Measurements from ENCODE around the gene CYB5R4.

The CYB5R4 gene

DNA sequence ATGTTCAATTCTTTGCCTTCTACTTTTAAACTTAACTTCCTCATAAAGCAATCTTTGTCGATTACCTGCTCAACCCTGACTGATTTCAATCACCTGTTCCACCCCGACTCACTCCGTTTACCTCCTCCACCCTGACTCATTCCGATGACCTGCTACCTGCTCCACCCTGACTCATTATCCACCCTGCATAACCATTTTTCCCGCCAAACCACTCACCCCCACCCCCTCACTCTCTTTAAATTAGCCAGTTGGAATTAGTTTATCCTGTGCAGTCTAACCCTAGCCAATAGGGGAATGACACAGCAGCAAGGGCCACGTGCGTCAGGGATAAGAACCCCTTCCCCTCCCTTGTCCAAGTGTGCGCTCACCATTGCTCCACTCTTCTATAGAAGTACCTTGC is 117.4 kb downstream of the CYB5R4 start:
- DNase-seq: no peak

DNA sequence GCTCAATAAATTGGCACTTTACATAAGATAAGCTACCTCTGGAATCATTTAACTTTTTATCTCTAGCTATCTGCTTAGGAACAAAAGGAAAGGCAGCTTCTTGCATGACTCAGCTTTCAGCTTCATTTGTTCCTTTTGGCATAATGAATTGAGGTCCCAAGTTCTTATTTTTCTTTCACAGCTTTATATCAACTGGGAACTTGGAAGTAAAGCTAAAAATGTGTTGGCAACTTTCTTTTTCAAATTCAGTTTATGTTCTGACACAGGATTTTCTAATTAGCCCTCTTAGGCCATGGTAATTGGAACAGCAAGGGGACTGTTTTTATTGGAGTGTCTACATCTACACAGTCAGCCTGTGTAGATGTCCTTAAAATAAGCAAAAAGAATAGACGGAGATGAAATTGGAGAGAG is 118.8 kb downstream of the CYB5R4 start:
- DNase-seq: no peak

DNA sequence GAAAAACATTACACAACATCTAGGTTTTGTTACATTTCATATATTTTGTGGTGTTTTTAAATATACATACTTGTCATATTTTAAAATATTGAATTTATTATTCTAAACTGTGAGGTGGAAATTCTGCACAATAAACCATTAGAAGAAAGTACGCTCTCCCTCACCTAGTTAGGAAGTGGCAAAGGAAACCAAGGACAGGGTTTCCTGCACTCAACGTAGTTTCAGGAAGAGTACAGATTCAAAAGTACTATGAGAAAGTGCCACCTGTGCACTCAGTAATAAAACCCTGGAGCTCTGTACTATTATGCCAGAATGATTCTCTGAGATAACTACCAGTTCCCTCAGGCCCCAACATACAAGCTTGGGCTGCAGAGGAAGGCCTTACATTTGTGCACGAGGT is 119.5 kb downstream of the CYB5R4 start:
- DNase-seq: no peak

DNA sequence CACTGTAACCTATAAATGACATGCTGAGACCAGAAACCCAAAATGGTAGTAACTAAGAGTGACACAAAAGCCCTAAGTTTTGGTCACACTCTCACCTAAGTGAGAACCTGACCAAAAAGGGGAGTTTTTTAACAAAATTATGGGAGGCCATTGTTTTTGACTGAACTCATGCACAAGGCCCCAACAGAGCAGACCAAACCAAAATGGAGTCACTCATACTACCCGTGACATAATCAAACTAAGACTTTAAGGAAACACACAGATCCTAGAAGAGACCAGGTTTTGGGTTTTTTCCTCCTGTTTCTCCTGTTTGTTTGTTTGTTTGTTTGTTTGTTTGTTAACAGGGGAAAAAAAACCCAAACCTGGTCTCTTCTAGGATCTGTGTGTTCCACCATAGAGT is 124.9 kb downstream of the CYB5R4 start:
- no peak for DNase-seq

DNA sequence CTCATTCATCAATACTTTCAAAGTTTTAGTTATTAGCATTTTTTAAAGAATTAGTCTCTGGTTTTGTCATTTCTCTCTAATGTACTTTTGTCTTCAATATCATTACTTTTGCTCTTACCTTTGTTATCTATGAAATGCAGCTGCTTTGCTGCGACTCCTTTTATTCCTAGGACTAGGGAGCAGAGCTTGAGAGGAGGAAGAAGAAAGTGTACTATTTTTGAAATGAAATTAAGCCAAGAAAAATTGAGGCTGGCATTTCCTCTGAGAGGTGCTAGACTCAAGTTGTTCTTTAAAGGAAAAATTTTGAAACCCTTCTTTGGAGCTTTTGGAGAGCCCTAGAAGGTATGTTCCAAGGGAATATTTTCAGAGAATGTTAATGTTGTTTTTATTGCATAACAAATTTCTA is 125.8 kb downstream of the CYB5R4 start:
- no peak for DNase-seq

DNA sequence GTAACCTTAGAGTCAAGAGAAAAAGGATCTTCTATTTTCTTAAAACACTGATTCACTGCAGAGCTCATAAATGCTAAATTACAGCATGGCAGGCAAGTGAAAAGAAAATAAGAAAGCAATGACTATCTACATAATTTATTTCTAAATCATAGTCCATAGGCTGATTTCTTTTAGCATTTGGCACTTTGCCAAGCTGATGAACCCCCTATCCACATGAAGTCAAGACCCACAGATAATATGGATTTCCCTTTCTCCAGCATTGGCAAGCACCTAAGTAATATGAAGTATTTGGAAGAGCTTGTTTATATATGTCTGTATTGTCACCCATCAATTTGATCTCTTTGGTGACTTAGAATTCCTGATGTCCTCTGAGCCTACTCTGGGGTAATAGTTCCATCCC is 126.2 kb downstream of the CYB5R4 start:
- no peak for DNase-seq

DNA sequence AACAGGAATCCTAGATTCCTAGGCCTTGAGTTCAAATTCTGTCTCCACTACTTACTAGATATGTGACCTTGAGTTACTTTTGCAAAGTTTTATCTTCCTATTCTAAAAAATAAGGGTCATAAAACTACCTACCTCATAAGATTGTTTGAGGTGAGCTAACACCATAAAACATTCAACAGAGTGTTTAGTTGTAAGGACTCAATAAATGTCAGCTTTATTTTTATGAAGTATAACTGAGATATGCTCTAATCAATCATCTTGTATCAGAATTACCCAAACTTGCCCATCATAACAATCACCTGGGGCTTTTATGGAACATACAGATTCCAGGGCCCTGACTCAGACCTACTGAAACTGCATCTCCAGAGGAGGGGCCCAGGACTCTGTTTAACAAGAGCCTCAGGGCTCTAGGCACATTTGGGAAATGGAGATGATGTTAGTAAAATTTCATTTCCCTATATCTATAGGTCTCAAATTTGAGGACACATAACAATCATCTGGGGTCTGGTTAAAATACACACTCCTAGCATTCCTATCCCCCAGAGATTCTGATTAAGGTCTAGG is 138.6 kb downstream of the CYB5R4 start:
- no peak for DNase-seq

DNA sequence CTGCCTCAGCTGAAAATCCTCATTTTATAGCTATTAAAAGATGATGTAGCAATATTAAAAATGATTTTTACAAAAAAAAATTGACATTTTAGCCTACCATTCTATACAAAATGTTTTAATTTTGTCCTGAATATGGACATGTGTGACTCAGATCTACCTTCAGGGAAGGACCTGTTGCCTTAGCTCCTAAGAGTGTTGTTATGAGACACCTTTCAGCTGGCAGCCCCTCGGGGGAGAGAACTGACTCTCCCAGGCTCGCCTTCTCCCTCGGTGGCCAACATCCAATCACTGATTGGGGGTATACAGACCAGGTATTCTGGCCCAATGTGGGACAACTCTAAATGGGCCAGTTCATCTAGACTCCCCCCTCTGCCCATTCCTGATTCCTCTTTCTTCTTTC is 141.6 kb downstream of the CYB5R4 start:
- DNase-seq: no peak

DNA sequence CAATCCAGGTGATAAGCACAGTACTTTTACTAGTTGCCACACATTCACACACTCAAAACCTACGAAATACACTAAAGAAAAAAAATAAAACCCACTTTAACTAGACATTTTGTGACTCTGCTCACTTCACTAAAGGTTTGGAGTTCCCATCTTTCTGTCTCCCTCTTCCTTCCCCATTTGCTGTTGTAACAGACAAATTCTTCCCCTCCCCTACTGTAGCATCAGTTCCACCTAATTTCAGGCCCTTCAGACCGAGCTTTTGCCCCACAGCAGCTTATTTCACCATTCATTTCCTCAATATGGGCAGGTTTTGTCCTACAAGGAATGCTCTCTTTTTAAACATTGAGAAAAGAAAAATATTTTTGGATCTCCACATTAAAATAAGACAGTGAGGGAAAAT is 142.7 kb downstream of the CYB5R4 start:
- no peak for DNase-seq

DNA sequence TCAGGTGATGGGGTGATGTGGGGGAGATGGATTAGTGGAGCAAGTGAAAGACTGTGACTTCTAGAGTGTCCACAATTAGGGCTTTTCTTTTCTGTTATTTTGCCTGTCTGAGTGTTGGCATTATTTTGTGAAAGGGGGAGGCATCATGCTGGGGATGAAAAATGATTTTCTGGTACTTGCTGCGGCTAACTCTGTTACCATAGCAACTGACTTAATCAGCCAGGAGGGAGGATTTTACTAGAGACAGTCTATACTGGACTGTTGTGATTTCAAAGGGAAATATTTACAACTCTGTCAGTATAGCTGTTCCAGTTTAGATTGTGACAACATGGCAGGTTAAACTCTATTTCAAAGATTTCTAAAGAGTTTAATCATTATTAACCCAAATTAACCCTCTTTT is 143.6 kb downstream of the CYB5R4 start:
- no peak for DNase-seq

DNA sequence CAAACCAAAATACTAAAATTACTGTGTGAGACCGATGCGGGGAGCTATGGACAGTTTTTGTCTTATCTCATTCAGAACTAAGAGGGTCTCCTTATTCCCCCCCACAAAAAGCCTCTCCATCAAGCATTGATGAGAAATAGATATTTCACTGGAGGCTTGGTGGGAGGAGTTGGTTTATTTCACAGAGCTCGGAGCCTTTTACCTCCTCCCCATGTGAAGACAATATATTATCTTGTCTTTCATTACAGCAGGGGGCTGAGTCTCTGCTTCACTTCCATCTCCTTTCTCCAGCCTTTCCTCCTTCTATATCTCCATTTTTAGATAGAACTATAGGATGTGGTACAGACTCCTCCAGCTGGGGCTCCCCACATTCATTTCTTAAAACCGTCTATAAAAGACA is 144.2 kb downstream of the CYB5R4 start:
- DNase-seq: no peak

DNA sequence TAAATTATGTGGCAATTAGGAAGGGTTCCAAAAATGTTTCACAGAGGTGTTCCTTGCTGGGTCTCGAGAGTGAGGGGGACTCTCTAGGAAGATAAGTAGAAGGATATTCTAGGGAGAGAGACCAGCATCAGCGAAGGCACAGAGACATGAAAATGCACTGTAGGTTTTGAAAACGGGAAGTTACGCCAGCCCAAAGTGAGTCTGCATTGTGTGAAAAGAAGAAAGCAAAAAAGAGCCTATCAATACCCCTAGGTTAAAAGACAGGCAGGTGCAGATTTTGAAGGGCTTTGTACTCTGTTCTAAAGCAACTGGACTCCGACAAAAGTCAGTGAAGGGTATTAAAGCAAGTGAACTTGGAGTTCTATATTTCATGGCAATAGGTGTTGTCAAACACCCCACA is 148.4 kb downstream of the CYB5R4 start:
- no peak for DNase-seq

DNA sequence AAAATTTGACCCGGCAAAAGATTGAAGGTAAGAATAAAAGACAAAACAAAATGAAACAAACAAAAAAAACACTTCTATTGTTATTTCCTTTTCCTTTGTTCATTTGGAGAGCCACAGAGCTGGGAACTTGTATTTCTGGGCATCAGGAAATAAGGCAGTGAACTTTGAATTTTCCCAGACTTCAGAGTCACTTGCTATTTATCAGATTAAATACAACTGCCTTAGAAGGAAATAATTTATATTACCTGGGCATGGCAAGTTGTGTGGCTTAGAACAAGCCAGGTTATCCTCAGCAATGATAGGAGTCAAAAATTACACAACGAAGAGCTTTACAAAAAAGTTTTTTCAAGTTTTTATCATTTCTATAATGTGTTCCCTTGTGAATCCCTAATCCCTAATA is 153.9 kb downstream of the CYB5R4 start:
- no peak for DNase-seq

DNA sequence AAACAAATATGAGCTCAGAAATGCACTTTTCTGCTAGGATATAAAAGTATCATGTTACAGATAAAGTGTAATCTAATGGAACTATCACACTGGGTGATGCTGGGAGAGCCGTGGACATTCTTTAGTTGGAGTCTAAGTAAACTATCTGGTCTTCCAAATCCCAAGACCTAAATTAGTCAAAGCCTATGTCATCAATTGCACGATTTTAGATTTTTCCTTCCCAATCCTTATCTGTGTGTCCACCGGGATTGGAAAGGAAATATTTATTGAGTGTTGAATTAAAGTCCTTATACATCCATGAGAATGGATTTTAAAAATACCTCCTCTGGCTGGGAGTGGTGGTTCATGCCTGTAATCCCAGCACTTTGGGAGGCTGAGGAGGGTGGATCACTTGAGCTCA is 154.4 kb downstream of the CYB5R4 start:
- no peak for DNase-seq

DNA sequence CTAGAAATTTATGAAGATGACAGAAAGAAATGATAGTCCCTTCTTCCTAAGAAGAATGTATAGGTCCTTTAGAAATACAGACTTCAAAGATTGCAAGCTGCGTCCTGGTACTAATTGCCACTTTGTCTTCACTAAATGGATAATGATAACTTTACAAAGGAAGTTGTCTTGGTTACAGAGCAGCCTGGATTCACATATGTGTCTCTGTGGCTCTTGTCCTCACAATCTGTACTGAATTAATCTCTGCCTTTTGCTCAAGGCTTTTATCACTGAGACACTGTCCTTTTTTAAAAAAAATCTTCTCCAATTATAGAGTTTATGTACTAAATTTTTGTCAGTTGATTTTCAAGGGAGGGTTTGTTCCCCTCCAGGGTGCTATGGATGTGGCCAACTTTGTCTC is 156.5 kb downstream of the CYB5R4 start:
- DNase-seq: no peak

Data from amygdala (tissue), 56 donors.